HG02938 (cell line): ENCODE measurements around the gene PLAAT4.
"Not testable (repeated sequence)": the region's sequence is repeated elsewhere in the genome, so short reads cannot be mapped to it uniquely, and the experiment has no call there.

Experiments
- ATAC-seq: cut with Tn5 transposase; IDR thresholded peaks from one replicate; pipeline ENCODE4 v1.9.1; 2021; ENCODE audit warnings: mild to moderate bottlenecking, moderate library complexity; ENCODE audit not compliant: unreplicated experiment

PLAAT4 gene

DNA sequence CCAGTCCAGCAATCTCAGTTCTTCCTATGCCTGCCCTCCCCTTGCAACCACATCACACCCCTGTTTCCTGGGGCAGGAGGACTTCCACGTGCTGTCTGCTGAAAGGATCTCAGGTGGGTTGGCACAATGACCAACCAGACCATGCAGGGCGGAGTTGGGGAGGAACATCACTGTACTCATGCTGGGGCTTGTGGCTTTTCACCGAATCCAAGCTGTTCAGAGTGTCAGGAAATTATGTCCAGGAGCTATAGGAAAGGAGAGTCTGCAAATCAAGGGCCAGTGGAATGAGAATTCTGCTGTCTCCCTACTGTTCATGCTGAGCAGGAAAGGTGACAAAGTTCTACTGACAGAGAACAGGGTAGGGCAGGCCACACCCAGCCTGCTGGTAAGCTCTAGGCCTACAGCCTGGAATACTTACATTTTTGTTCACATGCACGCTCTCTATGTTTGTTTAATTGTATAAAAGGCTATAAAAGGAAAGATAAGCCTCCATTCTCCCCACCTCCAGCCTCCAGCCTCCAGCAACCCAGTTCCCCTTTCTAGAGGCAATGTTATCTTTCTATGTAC is 28.3 kb downstream of the PLAAT4 start:
- no peak for ATAC-seq

DNA sequence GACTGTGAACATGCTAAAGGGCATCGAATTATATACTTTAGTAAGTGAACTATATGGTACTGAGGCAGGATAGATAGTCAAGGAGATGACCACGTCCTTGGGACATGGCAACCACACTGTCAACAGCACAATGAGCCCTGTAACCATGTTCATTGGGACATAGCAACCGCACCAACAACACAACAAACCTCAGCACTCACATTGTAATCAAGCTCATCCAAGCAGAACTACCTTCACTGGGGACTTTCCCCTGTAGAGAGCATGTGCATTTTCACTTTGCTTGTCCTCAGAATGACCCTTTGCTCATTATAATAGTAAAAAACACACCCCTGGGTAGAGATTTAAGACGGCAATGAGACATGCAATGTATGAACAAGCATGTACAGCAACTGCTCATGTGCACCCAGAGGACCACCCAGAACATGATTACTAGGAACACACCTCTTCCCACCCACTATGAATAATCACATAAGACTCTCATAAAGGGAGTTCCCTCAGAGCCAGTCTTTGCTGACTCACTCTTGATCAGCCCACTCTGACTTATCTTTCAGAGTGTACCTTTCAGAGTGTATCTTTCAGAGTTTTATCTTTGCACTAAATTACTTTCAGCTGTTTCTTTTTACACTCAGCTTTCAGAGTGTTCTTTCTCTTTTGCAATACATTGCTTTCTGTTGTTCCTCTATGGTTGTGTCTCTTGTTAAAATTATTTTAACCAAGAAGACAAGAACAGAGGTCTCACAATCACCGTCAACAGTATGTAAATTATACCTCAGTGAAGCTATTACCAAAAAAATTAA is 30.6 kb downstream of the PLAAT4 start:
- peak; percentile 79 for ATAC-seq

DNA sequence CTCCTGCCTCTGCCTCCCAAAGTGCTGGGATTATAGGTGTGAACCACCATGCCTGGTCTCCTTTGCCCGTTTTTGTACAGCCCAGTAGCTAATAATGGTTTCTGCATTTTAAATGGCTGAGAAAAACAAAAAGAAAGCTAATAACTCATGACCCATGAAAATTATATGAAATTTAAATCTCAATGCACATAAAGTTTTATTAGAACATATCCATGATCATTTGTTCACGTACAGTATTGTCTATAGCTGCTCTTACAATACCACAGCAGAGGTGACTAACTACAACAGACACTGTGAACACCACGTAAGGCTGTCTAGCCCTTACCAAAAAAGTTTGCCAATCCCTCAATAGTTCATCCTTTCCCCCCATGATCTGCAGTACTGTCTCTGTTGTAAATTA is 33.0 kb downstream of the PLAAT4 start:
- ATAC-seq: no peak

GRCh38 chr11:63572026-63572688 is 35.5 kb downstream of the PLAAT4 start:
- no peak for ATAC-seq

DNA sequence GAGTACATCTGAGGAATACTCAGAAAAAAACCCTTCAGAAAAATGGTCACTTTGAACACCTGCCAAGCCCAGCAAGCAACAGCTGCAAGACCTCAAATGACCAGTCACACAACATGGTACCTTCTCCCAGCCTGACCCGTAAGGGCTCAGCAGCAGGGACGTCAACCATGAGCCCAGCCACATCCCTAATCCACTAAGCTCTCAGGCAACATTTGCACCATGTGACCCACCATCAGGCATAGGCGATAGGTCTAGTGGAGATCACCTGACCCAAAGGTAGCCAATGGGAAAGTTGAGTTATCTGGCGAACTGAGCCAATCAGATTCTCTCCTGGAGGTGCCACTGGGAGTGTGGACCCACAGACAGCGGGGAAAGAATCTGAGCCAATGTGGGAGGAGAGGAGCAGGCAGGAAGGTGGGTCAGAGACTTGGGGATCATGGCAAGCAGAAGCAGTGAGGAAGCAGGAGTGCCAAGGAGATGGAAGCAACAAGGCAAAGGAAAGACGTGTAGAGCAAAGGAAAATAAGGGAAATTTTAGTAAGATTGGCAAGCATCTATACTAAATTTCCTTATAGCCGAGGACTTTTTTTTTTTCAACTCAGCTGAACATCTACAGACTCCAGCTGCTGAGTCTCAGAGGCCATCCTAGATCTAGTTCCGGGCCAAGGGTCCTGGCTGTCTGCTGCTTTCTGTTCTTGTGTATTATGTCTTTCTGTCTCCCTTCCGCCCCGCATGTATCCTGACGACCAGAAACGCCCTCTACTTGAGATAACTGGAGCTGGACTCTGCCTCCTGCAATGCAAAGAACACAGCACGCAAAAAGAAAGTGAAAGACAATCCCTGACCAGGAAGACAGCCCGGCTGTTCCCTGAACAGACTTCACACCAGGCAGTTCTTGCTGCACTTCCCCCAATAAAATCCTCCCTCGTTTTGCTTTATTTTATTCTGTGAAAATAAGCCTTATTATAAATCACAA is 37.6 kb downstream of the PLAAT4 start:
- no peak for ATAC-seq

GRCh38 chr11:63574856-63575602 is 38.4 kb downstream of the PLAAT4 start:
- ATAC-seq: no peak

DNA sequence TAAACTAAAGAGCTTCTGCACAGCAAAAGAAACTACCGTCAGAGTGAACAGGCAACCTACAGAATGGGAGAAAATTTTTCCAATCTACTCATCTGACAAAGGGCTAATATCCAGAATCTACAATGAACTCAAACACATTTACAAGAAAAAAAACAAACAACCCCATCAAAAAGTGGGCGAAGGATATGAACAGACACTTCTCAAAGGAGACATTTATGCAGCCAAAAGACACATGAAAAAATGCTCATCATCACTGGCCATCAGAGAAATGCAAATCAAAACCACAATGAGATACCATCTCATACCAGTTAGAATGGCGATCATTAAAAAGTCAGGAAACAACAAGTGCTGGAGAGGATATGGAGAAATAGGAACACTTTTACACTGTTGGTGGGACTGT is 42.3 kb downstream of the PLAAT4 start:
- not testable (repeated sequence) for ATAC-seq

DNA sequence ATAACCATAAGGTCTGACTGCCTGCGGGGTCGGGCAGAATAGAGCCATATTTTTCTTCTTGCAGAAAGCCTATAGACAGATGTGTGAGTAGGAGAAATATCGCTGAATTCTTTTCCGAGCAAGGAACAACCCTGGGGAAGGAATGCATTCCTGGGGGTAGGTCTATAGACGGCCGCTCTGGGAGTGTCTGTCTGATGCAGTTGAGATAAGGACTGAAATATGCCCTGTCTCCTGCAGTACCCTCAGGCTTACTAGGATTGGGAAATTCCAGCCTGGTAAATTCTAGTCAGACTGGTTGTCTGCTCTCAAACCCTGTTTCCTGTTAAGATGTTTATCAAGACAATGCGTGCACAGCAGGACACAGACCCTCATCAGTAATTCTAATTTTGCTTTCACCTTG is 44.6 kb downstream of the PLAAT4 start:
- not testable (repeated sequence) for ATAC-seq

DNA sequence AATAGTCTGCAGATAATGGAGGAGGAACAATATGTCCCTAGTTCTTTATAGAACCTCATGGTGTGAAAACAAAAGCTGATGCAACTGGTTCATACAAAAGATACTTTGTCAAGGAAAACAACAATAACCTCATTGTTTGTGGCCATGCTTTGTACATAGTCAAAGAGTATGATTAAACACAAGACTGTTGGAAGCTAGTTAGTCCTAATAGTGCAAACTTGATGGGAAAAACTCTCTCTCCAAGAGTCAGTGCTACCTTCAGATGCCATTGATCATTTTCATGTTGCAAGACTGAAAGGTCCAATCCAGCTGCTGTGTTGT is 46.7 kb downstream of the PLAAT4 start:
- ATAC-seq: no peak

DNA sequence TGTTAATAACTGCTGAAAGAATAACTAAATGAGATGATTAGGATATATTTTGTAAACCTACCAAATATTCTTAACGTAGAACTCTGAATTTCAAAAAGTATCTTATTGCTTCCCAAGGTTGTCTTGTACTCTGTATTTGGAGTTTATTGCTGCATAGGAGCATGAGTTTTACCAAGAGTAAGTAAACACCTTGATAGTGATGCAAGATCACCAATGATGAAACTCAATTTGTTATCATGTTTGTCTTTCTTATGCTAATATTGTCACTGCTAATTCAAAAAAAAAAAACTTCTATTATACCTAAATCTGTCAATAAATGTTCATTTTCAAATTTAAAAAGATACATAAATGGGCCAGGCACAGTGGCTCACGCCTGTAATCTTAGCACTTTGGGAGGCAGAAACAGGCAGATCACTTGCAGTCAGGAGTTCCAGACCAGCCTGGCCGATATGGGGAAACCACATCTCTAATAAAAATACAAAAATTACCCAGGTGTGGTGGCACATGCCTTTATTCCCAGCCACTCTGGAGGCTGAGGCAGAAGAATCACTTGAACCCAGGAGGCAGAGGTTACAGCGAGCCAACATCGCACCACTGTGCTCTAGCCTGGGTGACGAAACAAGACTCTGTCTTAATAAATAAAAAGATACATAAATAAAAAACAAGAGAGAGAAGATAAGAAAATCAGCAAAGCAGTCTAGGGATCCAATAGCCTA is 50.0 kb downstream of the PLAAT4 start:
- ATAC-seq: no peak

GRCh38 chr11:63589000-63589399 is 52.4 kb downstream of the PLAAT4 start:
- no peak for ATAC-seq

- no peak for ATAC-seq
Observed at GRCh38 chr11:63590024-63590788, 53.6 kb downstream of the PLAAT4 start.

- ATAC-seq: no peak
Observed at GRCh38 chr11:63592975-63593395, 56.4 kb downstream of the PLAAT4 start.

DNA sequence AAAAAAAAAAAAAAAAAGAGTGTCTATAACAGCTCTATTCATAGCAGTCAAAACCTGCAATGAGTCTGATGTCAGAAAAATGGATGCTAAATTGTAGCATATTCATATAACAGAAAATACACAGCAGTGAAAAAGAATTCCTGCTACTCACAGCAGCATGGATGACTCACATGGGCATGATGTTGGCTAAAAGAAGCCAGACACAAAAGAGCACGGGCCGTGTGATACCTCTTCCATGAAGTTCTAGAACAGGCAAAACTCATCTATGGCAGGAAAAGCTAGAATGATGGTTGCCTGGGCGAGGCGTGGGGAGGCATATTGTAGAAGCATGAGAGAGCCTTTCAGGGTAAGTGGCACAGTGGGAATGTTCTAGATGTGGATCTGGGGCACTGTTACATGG is 58.7 kb downstream of the PLAAT4 start:
- ATAC-seq: no peak
